HG02852 (cell line): ENCODE results near the gene STON1.
"Not testable (repeated sequence)": the region's sequence is repeated elsewhere in the genome, so short reads cannot be mapped to it uniquely, and the experiment has no call there.

ENCODE experiments used
- ATAC-seq: cut with Tn5 transposase; IDR thresholded peaks from one replicate; pipeline ENCODE4 v1.9.1; 2021; ENCODE audit warnings: mild to moderate bottlenecking, moderate library complexity; ENCODE audit not compliant: unreplicated experiment

STON1 gene

DNA sequence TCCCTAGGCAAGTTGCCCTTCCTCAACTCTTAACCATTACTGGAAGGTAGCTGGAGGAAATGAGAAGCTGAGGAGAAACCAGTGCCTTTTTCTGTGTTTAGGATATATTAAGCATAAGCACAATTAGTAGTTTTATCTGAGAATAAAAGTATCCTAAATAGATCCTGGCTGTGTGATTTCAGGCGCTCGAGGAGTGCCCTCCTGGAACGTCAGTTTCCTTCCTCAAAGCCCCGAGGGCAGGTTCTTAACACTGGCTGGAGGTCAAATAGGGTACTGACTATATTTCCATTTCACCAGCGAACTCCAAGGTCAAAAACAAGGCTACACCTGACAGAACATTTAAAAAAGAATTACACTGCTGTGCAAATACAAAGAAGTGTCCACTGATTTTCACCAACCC lies 1.5 kb upstream of the STON1 start:
- ATAC-seq: no peak

DNA sequence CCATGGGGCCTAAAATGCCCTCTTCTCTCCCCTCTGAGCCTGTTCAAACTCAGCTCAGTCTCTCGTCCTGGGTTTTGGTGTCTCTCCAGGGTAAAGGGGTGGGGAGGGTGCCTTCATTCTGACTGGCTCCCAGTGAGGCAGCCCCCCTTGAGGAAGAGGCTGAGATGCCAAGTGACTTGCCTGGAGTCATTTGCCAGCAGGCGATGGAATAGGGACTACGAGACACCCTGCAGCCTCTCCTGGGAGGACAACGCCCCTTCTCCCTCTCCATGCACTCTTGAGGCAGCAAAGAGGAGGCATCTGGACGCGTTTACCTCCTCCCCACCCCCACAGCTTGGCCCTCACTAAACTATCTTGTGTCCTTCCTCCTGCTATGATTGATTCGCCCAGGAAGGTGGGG lies 760 bp upstream of the STON1 start:
- ATAC-seq: no peak

DNA sequence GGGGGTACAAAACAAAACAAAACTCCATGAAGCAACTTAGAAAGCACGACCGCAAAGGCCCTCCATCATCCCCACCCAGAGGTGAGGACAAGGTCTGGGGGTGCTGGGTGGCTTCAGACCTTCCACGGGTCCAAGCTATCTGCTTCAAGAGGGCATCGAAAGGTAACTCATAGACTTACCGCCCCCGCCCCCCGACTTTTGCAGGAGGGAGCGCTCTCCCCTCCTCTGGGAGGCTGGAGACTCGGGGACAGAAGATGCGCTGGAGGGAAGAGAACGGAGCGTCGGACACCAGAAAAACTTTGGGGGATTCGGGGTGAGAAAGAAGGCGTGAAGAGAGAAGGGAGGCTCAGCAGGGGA lies 300 bp upstream of the STON1 start:
- no peak for ATAC-seq

DNA sequence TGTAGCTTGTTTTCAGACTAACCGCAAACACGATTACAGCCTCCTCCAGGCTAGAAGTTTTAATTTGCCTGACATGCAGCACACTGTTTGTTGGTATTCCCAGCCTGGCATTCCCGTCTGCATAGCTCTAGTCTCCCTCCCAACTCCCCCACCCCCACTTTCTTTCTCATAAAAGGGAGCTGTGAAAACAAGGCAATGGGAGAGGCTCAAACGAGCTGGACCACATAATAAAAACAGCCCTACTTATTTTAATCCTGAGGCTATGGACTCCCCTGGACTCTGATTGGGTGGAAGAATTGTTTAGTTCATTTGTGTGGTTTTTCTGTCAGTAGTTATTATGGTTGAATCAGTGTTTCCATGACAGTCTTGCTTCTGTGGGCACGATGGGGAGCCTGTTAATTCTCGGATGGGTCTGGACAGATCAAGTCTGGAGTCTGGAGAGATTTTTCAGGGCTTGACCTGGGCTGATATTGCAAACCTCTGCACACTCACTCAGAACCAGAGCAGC lies 1.2 kb downstream of the STON1 start:
- no peak for ATAC-seq

DNA sequence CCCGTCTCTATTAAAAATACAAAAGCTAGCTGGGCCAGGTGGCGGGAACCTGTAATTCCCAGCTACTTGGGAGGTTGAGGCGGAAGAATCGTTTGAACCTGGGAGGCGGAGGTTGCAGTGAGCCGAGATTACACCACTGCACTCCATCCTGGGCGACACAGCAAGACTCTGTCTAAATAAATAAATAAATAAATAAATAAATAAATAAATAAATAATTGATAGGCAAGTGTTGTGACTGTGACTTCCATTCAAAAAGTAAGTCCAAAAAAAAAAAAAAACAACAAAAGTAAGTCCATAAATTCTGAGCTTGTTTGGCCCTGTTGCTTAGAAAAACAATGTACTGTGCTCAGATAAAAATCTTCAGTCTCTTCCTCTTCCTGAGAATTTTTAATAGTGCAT lies 2.2 kb downstream of the STON1 start:
- ATAC-seq: no peak

DNA sequence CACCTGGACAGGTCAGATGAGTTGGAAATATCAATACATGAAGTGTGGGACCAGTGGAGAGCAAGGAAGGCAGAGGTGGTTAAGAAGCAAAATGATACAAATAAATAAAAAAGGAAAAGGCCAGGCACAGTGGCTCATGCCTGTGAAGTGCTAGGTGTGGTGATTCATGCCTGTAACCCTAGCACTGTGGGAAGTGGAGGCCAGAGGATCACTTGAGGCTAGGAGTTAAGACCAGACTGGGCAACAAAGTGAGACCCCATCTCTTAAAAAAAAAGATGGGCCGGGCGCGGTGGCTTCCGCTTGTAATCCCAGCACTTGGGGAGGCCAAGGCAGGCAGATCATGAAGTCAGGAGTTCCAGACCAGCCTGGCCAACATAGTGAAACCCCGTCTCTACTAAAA lies 2.9 kb downstream of the STON1 start:
- ATAC-seq: no peak

DNA sequence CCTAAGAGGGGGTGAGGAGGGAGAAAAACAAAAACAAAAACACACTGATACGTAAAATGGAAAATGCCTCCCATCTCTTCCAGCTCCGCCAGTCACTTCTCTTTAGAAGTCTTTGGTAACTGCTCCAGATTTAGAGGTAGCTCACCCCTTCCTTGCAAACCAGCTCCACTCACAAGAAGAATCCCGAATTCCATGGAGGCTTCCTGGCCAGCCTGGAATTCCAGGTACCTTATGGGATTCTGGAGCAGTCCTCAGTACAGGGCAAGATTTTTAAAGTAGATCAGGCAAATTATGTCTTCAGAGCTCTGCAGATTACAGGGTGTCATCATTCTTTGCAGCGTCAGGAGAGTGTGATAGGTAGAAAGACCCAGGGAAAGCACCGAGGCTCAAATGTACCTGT lies 4.8 kb downstream of the STON1 start:
- no peak for ATAC-seq

DNA sequence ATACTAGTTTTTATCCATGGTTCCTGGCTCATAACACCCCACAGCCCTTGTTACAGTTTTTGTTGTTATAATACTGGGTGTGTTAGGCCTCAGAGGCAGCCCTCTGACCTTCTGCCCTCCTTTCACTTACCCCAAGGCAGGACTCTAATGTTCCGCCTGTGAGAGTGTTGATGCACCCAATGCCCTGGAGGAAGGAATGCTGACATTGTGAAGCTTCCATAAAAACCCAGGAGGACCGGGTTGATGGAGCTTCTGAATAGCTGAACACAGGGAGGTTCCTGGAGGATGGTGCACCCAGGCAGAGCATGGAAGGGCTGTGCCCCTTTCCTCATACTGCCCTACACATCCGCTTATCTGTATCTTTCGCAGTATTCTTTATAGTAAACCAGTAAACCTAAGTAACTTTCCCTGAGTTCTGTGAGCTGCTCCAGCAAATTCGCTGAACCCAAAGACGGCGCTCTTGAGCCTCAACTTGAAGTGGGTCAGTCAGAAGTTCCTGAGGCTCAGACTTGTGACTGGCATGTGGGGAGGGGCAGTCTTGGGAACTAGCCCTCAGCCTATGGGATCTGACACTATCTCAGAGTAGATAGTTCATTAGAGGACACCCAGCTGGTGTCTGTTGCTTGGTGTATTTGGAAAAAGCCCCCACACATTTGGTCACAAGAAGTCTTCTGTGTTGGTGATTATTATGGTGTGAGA lies 10.4 kb downstream of the STON1 start:
- no peak for ATAC-seq

DNA sequence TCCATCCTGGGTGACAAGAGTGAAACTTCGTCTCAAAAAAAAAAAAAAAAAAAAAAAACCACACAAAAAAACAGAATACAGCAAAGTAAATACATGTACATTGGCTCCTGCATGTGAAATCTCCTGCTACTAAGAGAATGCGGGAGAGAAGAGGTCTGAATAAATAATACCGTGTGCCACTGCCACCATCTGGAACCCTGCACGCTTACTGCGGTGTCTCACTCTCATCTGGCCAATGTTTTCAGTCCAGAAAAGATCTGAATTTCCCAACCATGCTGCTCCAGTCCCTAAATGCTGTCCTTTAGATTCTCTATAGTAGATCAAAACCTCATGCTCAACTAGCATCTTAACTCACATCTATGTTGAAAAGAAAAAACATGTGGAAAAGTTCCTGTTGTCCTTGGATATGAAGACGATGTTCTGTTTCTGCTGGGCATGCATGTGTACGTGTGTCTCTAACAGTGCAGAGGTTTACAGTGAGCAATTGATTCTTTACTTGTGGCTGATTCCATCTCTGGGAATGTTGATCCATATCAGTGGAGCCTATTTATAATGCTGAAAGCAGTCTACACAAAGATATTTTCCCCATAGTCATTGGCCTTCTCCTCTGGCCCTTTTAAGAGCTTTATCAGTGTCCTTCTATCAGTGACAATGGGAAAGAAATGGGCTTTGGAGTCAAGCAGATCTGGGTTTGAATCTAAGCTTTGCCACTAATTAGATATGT lies 11.9 kb downstream of the STON1 start:
- no peak for ATAC-seq

DNA sequence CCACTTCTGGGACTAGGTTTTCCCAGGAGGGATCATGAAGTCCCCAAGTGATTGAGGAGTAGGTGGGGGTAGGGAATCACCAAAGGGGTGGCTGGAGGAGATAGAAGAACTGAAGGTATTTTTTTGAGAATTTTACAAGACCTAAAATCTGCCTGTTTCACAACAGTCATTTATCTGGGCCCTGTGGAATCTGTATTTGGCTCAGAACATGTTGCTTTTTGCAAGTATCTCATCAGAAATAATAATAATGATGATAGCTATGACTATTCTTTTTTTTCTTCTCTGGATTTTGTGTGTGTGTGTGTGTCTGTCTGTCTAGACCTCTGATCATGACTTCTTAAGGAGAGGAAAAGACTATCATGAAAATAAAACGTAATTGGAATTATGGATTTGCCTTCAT lies 13.9 kb downstream of the STON1 start:
- ATAC-seq: no peak

DNA sequence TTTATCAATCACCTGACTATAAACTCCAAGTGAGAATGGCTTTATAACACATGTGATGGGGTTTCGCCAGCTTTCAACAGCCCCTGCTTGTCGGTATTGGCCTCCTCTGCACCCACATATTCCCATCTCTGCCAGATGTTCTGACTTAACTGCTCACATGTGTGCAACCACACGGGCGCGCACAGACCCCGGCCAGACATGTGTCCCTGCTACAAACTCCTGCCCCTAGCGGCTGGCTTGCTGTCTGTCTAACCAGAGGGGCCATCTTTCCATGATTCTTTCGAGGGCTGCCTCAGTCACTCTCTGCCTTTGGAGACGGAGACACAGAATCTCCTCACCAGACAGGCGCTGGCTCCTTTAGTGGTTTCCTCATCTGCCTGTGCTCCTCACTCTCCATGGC lies 15.3 kb downstream of the STON1 start:
- no peak for ATAC-seq

DNA sequence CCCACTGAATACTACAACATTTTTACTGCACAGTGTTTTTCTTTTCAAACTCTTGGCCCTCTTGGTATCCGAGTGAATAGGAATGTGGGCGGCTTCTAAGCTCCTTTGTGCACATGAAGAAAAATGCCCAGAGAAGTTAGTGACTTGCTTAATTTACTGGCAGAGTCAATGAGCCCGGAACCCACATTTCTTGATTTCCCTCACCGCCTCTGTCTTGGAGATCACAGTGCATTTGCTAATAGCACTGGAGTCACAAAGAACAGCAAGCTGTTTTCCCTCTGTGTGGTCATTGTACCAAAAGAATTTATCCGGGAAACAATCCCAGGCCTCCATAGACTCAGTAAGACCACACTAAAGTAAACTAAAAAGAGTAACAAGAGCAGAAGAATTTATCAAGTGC lies 18.9 kb downstream of the STON1 start:
- no peak for ATAC-seq

DNA sequence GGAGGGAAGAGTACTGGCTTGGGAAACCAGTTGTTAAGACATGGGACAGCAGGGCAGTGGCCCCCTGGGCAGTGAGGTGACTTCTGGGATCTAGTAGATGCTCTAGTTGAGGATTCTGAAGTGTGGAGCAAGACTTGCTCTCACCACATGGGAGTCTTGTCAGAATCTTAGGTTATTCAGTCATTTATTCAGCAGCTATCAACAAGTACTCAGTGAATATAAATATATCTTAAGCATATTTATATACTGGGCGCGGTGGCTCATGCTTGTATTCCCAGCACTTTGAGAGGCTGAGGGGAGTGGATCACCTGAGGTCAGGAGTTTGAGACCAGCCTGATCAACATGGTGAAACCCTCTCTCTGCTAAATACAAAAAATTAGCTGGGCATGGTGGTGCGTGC lies 20.0 kb downstream of the STON1 start:
- ATAC-seq: no peak

DNA sequence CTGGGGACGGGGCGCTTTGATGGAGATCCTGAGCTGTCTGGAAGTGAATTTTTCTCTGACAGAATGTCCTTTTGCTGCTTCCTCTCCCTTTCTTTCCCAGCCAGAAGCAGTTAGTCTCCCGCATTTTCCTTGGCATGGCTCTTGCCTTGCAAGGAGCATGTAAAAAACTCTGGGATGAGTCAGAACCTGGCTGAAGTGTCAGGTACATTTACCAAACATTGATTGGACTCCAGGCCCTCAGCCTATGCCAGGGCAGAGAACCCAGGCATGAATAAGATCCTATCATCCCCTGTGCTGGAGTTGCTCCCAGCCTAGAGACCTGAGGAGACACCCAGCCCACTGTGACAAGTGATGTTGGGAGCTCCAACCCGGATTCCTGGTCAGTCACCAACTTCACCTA lies 21.6 kb downstream of the STON1 start:
- no peak for ATAC-seq

DNA sequence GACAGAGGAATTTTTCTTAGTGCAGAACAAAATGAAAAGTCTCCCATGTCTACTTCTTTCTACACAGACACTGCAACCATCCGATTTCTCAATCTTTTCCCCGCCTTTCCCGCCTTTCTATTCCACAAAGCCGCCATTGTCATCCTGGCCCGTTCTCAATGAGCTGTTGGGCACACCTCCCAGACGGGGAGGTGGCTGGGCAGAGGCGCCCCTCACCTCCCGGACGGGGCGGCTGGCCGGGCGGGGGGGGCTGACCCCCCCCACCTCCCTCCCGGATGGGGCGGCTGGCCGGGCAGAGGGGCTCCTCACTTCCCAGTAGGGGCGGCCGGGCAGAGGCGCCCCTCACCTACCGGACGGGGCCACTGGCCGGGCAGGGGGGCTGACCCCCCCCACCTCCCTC lies 25.1 kb downstream of the STON1 start:
- not testable (repeated sequence) for ATAC-seq

DNA sequence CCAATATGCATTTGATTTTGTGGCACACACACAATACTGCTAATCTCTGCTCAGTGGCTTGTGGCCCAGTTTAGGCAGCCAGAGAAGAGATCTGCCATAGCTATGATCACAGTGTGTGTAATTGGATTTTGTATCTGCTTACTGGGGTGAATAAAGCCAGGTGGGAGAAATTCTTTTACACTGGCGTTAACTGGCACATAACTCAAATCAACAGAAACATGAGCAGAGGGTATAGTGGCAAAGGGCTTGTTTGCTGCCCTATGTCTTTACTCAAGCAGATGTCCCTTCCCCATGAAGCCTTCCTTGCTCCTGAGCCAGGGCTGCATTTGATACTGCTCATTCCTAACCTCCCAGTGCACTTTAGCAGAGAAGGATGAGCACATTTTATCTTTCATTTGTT lies 28.5 kb downstream of the STON1 start:
- ATAC-seq: no peak

DNA sequence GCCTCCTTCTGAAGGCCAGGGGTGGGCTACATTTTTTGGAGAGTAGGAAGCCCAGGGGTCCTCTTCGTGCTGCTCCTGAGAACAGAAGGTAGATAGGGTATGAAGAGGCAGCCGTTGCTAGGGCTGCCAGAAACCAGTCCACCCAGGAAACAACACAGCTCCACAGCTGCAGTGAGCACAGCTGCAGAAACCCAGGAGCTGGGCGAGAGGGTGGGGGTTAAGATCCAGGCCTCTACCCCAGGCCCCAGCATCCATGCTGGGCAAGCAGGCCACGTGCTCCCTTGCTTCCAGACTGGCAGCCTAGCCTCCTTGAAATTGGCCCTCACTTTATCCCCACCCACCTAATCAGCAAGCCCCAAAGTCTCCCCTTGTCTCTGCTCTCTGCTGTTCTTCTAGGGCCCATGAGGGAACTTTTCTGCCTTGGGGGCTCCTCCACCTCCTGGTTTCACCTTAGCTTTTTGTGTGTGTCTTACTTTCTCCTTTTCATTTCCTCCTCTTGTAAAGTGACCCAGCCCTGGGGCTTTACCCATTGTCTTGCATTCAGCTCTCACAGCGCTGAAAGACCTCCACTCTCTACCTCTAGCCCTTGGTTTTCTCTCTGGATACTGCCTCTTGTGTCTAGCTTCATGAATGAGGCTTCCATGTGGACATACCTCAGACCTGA lies 30.7 kb downstream of the STON1 start:
- no peak for ATAC-seq

DNA sequence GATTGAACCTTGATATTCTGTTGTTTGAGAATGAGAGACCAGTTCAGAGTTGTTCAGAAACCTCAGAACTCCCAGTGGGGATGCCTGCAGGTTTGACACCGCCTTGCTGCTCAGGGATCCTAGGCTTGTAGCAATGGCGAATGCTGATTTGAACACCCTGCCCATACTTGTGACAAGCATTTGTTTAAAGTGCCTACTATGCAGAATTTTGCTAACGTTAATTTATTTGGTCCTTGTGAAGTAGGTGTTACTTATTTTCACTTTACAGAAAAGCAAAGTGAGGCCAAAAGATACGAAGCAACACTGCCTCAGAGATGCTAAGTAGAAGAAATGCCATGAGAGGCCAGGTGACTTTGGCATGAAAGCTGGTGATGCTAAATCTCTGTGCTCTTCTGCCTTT lies 32.3 kb downstream of the STON1 start:
- ATAC-seq: no peak

DNA sequence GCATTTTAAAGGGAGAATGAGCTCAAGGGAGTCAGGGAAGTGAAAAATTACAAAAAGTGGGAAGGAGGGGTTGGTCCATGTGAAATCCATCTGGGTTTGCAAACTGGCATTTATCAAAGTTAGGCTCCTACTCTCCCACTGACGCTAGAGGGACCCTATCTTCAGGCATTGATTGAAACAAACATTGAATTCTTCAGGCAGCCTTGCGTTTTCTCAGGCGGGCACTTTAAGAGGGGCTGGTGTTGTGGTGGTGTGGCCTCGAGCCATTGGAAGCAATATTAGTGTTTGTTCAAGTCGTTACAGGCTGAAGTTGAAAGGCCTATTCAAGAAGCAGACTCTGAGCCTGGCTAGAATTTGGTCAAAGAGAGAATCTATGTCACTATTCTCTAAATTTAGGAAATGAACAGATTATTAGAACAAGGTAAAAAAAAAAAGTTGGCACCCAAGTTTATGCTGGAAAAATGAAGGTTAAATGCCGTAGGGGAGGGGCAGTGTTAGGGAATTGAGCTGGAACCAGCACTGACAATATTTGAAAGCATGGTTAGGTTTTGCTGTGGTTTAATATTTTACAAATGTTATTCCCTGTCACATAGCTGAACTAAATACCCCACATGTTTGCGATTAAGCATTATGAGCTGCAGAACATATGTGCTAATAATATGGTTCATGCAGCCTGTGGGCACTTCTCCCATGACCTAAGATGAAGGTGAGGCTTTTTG lies 36.8 kb downstream of the STON1 start:
- ATAC-seq: no peak

DNA sequence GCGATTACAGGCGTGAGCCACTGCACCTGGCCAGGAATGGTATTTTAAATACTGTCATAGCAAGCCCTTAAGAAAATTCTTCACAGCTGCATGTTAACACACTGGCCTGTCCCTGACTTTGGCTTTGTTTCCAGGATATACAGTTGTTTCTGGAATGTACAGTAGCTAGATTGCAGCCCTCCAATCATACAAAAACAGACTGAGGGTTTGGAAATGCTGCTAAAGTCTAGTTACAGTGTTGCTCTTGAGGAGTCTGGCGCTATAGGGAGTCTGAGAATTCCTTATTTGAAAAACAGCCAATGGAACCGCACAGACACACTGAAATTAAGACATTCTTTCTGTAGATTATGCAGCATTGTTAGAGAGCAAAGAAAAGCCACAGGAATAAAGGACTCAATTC lies 37.7 kb downstream of the STON1 start:
- ATAC-seq: no peak

DNA sequence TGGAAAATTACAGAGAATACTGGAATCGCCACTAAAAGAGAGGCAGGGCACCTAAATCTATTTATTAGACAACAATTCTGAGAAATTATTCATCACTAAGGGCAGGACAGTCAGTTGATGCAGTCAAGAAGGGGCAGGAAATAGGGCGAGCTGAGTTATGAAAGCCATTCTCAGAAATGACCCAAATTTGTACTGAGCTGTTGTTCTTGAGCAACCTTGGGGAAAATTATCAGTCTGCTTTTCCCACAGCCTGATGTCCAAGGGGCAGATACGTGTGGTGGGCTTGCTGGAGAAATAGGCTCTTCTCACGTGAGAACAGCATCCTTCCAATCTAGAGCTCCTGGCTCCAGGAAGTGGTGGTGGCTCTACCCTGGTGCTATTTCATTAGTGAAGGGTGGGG lies 38.6 kb downstream of the STON1 start:
- ATAC-seq: no peak

DNA sequence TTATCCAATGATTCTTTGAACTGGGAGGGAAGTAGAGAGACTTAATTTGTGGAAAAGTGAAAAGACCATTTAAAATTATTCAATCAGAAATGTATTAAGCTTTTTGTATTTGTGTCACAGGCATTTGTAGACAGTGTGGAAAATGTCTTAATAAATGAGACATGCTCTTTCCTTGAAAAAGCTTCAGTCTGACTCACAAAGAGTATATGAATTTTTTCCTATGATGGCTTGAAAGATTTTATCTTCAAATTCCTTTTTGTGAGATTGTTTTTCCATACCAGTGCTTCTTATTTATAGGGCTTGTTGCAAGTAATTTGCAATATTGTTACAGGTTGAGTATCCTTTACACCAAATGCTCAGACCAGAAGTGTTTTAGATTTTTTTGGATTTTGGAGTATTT lies 39.5 kb downstream of the STON1 start:
- ATAC-seq: no peak
